HG03108 (cell line): ENCODE measurements around the gene ICAM3.

Source experiments
- ATAC-seq: cut with Tn5 transposase; IDR thresholded peaks from one replicate; pipeline ENCODE4 v1.9.1; 2021; ENCODE audit warnings: moderate library complexity; ENCODE audit not compliant: unreplicated experiment

Gene ICAM3

GRCh38 chr19:10292789-10293636, 46.4 kb downstream of the ICAM3 start:
- no peak for ATAC-seq

- peak; percentile 42 for ATAC-seq
These were observed 47.1 kb downstream of the ICAM3 start for GRCh38 chr19:10292206-10292788.

- ATAC-seq: no peak
These were observed 47.7 kb downstream of the ICAM3 start for GRCh38 chr19:10291554-10292205.

GRCh38 chr19:10290876-10291553, 48.4 kb downstream of the ICAM3 start:
- ATAC-seq: no peak

GRCh38 chr19:10290357-10290875, 49.0 kb downstream of the ICAM3 start:
- no peak for ATAC-seq

GRCh38 chr19:10289836-10290356, 49.5 kb downstream of the ICAM3 start, which contains the start of gene ICAM5:
TSS of gene ICAM5 (plus strand) at chr19:10289952. CDS start at chr19:10290044, 92 bp downstream.
- no peak for ATAC-seq

GRCh38 chr19:10289167-10289835, 50.1 kb downstream of the ICAM3 start:
- ATAC-seq: no peak

GRCh38 chr19:10288662-10289166, 50.7 kb downstream of the ICAM3 start:
- no peak for ATAC-seq

- ATAC-seq: no peak
These were observed 52.4 kb downstream of the ICAM3 start, which contains the start of gene ICAM4 for GRCh38 chr19:10286803-10287737. TSS of gene ICAM4 (plus strand) at chr19:10286955. CDS start at chr19:10287013, 58 bp downstream.

GRCh38 chr19:10285393-10285792, 54.0 kb downstream of the ICAM3 start:
- no peak for ATAC-seq

GRCh38 chr19:10284960-10285278, 54.5 kb downstream of the ICAM3 start:
- no peak for ATAC-seq

- no peak for ATAC-seq
These were observed 55.1 kb downstream of the ICAM3 start for GRCh38 chr19:10284065-10284959.
